ENCODE measurements around the gene CCDC148.

The CCDC148 gene

GRCh38 chr2:158297606-158298005 lies 158.9 kb downstream of the CCDC148 start:
- no peak for TF ChIP-seq POLR2AphosphoS5 (IDR thresholded peaks at IDR 0.05; ENCODE audit: low read depth, low read length)
- TF ChIP-seq SIN3A (IDR thresholded peaks at IDR 0.05; ENCODE audit: borderline replicate concordance, insufficient read depth, low read length) = no peak
- no peak for TF ChIP-seq REST (IDR thresholded peaks at IDR 0.05; ENCODE audit: insufficient read depth in 1 of 2, low read depth in 2 of 2, low read length in 2 of 2)
- TF ChIP-seq TAF1 (IDR thresholded peaks at IDR 0.05; ENCODE audit: borderline replicate concordance, insufficient read depth, low read length) = no peak
- no peak for TF ChIP-seq FOXP2 (optimal IDR thresholded peaks at IDR 0.05; ENCODE audit: borderline replicate concordance, extremely low read depth, extremely low read length, insufficient read depth)

GRCh38 chr2:158297120-158297519 lies 159.4 kb downstream of the CCDC148 start:
- no peak for TF ChIP-seq SIN3A (IDR thresholded peaks at IDR 0.05; ENCODE audit: borderline replicate concordance, insufficient read depth, low read length)
- TF ChIP-seq REST (IDR thresholded peaks at IDR 0.05; ENCODE audit: insufficient read depth in 1 of 2, low read depth in 2 of 2, low read length in 2 of 2) = no peak
- TF ChIP-seq FOXP2 (optimal IDR thresholded peaks at IDR 0.05; ENCODE audit: borderline replicate concordance, extremely low read depth, extremely low read length, insufficient read depth) = no peak
- TF ChIP-seq TAF1 (IDR thresholded peaks at IDR 0.05; ENCODE audit: borderline replicate concordance, insufficient read depth, low read length) = no peak
- no peak for TF ChIP-seq POLR2AphosphoS5 (IDR thresholded peaks at IDR 0.05; ENCODE audit: low read depth, low read length)

GRCh38 chr2:158293722-158294121 lies 162.8 kb downstream of the CCDC148 start:
- no peak for TF ChIP-seq REST (IDR thresholded peaks at IDR 0.05; ENCODE audit: insufficient read depth in 1 of 2, low read depth in 2 of 2, low read length in 2 of 2)
- no peak for TF ChIP-seq TAF1 (IDR thresholded peaks at IDR 0.05; ENCODE audit: borderline replicate concordance, insufficient read depth, low read length)
- TF ChIP-seq POLR2AphosphoS5 (IDR thresholded peaks at IDR 0.05; ENCODE audit: low read depth, low read length) = no peak
- TF ChIP-seq FOXP2 (optimal IDR thresholded peaks at IDR 0.05; ENCODE audit: borderline replicate concordance, extremely low read depth, extremely low read length, insufficient read depth) = no peak
- no peak for TF ChIP-seq SIN3A (IDR thresholded peaks at IDR 0.05; ENCODE audit: borderline replicate concordance, insufficient read depth, low read length)

GRCh38 chr2:158291544-158292180 lies 164.9 kb downstream of the CCDC148 start:
- TF ChIP-seq POLR2AphosphoS5 (IDR thresholded peaks at IDR 0.05; ENCODE audit: low read depth, low read length) (no peak), REST (IDR thresholded peaks at IDR 0.05; ENCODE audit: insufficient read depth in 1 of 2, low read depth in 2 of 2, low read length in 2 of 2) (no peak)

GRCh38 chr2:158290225-158290624 lies 166.3 kb downstream of the CCDC148 start:
- no peak for TF ChIP-seq FOXP2 (optimal IDR thresholded peaks at IDR 0.05; ENCODE audit: borderline replicate concordance, extremely low read depth, extremely low read length, insufficient read depth)
- TF ChIP-seq REST (IDR thresholded peaks at IDR 0.05; ENCODE audit: insufficient read depth in 1 of 2, low read depth in 2 of 2, low read length in 2 of 2) = no peak
- no peak for TF ChIP-seq POLR2AphosphoS5 (IDR thresholded peaks at IDR 0.05; ENCODE audit: low read depth, low read length)
